ENCODE results near the gene RAB33A.

The RAB33A gene
- total RNA-seq = 2.1 to 3.9 (median 3.0) reads per million in 4 donors

DNA sequence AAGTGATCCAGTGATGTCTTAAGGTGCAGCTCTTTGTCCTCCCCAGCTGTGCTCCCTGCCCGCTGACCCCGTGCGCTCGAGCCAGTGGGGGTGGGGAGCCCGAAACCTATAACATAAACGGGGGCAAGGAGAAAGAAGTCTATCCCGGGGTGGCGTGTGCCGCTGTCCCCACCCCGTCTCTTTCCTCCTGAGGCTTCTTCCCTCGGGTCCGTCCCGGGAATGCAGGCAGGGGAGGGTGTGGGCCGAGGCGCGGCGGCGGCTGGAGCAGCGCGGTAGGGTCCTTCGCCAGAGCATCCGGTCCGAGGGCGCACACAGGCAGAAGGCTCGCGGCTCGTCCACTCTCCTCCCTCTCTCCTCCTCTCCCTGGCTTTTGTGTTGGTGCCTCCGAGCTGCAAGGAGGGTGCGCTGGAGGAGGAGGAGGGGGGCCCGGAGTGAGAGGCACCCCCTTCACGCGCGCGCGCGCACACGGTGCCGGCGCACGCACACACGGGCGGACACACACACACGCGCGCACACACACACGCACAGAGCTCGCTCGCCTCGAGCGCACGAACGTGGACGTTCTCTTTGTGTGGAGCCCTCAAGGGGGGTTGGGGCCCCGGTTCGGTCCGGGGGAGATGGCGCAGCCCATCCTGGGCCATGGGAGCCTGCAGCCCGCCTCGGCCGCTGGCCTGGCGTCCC lies at the start of gene RAB33A:
RAB33A (plus strand) TSS at position 517 of the 681 bp plus-strand sequence; CDS start at position 618, 101 bp downstream.
- DNase-seq = peak in 4 of 5 donors; percentile 17 to 75 (median 32)

DNA sequence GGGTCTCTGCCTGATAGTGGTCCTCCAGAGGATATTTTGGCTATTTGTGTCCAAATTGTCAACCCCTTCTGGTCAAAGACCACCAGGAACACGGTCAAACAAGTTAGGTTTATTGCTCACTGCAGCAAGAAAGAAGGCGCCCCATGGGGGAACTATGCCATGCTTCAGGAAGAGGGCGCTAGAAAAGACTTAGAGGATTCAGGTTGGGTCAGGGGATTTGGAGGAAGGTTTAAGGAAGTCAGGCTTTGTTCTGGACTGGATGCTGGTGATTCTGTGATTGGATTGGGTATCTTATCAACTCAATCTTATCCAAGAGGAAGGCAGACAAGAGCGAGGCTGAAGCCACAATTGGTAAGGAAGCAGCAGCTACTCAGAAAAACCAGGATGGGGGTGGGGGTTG lies 47.2 kb upstream of the RAB33A start:
- DNase-seq = no peak

DNA sequence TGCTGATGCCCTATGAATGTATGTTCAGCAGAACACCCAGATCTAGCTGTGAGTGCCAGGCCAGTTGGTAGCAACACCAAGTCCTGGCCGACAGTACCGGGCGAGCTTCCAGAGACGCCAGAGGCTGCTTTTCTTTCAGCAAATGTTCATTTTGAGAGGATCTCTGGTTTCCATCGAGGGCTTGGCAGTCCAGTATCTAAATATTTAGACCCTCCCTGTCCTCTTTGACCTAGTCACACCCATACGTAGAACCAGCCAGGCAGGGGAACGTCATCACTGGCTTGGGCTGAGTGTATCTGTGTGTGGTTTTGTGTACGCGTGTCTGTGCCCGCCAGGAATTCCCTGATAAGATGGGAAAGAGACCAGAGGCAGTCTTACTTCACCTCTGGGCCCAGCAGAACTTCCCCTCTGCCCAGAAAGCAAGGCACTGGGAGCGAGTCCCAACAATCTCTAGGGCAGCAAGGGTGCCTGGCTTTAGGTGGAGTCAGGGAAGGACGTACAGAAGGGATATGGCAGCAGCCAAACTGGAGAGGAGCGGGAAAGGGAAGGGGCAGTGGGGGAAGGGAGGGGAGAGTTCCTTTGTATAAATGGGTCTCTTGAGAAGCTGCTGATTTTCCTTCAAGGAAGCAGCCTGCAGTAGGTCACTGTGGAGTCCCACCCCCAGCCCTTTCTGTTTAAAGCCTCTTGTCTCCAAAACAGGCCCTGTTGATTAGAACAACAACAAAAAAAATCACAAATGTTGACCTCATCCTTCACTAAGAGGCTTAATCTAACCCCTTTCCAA lies 46.5 kb upstream of the RAB33A start:
- DNase-seq = no peak

DNA sequence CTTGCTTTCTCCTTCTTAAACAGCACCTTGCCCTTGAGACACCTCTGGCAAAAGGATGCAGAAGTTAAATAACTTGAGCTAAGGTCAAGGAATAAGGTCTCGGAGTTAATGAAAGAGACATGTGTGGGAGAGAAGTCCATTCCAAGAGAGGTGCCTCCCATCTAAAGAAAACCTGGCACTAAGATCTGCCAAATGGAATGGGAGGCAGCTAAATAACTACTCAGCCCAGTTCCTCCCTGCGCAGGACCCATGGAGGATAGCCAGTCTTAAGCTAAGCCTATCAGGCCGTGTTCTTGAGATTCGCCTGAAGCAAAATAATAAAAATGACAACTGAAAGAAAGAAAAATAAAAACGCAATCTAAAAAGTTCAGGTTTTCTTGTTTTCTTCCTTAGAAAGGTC lies 40.8 kb upstream of the RAB33A start:
- DNase-seq = no peak

DNA sequence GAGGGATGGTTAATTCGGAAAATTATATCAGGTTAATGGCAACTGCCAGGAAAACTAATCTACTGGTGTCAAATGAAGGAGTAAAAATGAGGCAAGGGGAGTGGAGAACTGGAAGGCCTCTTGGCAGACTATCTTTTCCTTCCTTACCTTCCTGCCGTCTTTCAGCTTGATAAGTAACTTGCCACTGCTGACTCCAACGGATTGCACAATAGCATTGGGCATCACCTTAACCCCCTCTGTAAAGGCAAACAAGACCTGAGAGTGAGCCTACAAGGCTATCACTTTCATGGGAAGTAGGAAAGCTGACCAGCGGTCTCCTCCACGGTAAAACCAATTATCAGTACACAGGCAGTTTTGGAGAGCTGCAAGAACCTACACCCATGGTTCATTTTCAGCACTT lies 35.3 kb upstream of the RAB33A start:
- DNase-seq = no peak

DNA sequence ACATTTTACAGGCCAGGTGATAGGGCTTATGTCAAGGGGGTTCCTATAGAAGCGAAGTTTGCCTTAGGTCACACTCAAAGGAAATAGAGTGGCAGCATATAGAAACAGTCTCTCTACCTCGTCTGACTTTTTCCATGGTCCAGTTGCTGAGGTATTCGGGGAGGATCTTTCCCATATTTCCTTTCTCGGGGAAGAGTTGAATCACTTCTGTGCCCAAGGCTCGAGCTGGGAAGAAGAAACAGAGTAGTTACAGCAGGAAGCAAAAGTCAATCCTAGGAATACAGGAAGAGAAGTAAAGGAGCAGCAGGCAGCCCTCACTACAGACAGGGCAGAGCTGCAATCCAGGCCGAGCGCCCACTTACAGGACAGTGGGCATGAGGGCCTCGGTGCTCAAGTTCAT lies 34.8 kb upstream of the RAB33A start:
- no peak for DNase-seq

DNA sequence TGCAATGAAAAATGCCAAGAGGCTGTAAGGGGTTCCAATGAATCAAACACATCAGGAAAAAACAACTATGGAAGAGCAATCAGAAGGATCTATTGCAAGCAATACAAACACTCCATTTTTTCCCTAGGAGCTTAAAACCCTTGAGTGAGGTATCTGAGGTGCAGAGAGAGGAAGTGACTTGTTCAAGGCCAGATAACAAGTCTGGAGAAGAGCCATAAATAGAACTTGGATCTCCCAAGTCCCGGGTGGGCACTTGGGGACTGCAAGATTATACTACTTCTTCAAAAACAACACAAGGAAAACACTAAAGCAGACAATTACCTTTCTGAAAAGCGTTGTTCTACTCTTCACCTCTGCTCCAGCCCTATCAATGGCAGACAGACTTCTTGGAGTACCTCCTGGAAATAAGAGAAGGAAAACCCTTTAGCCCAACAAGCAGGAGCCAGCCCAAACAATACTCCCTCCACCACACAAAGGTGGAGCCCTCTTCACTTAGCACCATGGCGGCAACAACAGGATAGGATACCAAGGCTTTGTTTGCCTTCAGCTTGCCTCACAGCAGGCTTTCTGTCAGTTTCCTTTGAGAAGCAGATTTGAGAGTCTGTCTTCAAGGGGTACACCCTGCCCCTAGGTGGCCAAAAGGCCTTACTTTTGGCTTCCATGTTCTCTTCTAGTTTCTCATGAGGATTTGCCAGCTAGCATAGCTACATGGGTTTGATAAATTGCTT lies 32.1 kb upstream of the RAB33A start:
- no peak for DNase-seq

DNA sequence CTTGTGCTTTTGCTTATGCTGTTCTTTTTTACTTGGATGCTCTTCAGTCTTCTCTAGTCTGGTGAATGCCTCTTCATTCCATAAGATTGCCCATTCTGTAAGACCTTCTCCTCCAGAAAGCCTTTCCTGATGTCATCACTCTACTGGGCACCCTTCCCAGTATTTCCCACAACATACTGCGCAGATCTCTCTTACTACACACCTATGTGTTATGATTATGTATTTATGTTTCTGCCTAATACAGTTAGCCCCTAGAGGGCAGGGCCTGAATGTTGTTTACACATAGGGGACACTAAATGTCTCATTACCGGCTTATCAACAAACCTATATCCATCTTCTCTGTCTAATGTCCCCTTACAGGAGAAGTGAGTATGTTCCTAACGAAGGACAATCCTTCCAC lies 27.3 kb upstream of the RAB33A start:
- no peak for DNase-seq

DNA sequence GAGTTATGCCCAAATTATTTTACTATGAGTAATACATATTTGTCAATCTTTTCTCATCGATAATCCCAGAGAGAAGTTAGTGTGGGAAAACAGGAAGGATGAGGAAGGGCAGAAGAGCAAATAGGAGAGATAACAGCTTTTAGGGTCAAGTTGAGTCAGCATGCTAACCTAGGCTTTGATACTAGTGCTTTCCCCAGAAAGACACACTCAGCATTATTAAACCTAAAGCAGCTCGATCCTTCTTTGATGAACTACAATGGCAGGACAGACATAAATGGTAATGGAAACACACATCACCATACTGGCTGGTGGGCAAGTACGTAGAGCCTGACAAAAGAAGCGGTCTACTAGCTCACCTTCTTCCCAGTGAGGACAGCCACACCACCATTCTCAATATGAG lies 26.6 kb upstream of the RAB33A start:
- DNase-seq = no peak

DNA sequence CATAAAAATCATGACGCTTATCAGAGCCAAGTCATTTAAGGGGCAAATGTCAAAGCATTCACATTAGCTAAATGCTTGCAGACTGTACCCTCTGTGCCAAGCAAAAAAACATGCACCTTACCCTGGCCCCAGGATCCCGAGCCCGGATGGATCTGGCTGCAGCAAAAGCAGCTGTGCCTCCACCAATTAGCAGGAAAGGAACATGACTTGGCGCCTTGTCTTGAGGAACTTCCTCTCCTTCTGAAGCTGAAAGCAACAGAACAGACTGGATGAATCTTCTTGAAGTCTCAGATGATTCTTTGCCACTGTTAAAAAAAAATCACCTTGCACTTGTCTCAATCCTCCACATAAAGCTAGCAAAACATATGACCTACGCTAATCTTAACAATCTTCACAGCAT lies 24.1 kb upstream of the RAB33A start:
- no peak for DNase-seq

DNA sequence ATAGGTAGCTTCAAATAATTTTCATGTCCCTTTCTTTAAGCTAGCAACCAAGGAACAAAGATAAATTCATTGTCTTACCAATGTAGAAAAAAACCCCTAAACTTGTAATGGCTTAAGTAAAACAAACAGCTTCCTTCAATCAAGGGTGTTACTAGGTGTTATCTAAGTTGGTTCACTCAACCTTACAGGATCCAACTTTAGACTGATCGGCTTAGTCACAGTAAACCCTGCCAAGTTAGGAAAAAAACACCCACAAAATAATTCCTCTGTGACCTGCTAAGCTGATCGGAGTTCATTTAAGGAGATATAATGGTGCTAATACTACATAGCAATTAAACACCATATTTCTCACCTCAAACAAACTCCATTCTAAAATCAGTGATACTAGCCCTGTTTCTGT lies 16.2 kb upstream of the RAB33A start:
- no peak for DNase-seq

DNA sequence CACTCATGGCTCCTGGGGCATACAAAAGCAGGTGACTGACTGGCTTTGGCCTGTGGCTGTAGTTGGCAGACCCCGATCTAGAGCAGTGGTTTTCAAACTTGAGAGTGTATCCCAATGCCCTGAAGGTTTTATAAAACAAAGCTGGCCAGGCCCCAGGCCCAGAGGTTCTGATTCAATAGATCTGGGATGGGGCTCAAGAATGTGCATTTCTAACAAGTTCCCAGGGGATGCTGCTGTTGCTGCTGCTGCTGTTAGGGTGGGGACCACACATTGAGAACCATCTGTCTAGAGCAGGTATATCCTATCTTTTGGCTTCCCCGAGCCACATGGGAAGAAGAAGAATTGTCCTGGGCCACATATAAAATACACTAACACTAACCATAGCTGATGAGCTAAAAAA lies 13.5 kb upstream of the RAB33A start:
- DNase-seq = no peak

DNA sequence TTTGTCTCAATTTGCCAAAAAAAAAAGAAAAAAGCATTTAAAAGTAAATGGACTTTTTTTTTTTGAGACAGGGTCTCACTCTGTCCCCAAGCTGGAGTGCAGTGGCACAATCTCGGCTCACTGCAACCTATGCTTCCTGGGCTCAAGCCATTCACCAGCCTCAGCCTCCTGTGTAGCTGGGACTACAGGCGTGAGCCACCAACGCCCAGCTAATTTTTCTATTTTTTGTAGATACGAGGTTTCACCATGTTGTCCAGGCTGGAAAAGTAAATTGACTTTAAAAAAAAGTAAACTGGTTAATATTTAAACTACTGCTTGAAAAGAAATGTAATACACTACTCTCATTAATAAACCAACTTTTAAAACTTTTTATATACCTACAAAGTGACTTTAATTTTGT lies 12.0 kb upstream of the RAB33A start:
- no peak for DNase-seq

DNA sequence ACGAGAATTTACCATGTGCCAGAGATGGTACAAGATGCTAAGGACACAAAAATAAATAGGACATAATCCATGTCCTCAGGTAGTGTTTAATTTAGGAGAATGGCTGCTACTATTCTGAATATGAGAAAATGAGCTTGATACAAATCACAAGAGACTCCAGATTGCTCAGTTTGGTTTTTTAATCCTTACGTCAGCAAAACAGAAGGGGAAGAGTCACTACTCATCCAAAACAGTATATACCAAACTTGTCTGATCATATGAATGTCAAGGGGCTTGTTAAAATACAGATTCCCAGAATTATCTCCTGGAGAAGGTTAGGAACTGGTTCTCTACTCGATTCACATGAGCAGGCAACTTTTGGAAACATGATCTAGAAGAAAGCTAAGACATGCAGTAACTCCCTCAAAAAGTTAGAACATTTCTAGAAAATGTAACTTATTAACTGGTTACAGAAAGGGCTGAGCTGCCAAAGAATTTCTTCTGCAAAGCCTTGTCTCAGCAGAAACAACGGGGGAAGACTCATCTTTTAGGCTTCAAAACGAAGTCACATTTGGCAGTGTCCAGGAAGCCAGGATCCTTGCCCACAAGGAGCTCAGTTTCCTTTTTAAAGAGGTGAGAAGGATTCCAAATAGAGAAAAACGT lies 9.5 kb upstream of the RAB33A start:
- DNase-seq = no peak

DNA sequence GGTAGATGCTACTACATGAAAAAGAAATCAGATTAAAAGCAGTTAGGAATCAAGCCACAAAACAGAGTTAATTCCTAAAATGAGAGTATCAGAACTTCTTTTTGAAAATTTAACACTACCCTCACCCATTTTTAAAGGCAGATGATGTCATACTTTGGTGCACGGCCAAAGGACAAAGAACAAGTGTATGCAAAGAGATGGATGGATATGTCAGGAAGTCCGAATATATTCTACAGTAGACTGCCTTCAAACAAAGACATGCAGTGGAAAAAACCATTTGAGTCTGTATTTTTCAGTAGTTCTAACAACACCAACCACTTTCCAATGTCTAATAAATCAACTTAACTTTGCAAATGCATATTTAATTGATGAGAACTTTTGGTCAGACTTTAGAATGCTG lies 8.4 kb upstream of the RAB33A start:
- DNase-seq = no peak

DNA sequence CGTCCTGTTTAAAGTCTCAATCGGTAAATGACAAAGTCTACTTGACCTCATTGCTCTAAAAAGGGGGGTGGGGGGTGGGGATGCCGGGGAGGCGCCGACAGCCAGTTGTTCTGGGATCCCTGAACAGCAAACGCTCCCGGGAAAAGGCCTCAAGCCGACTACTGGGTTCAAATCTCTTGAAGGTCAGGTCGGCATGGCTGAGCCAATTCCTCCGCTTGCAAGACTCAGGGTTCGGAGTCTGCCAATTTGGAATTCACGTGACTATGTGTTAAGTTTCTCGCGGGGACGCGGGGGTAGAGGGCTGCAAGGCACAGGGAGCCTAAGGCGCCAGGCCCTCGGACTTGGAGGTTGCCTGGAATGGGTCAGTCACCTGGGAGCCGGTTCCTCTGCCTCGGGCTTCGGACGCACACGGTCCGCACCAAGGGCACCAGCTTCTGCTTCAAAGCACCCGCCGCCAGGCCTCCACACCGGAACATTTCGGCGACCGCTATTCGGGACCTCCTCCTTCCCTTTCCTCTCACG lies 6.5 kb upstream of the RAB33A start:
- no peak for DNase-seq

DNA sequence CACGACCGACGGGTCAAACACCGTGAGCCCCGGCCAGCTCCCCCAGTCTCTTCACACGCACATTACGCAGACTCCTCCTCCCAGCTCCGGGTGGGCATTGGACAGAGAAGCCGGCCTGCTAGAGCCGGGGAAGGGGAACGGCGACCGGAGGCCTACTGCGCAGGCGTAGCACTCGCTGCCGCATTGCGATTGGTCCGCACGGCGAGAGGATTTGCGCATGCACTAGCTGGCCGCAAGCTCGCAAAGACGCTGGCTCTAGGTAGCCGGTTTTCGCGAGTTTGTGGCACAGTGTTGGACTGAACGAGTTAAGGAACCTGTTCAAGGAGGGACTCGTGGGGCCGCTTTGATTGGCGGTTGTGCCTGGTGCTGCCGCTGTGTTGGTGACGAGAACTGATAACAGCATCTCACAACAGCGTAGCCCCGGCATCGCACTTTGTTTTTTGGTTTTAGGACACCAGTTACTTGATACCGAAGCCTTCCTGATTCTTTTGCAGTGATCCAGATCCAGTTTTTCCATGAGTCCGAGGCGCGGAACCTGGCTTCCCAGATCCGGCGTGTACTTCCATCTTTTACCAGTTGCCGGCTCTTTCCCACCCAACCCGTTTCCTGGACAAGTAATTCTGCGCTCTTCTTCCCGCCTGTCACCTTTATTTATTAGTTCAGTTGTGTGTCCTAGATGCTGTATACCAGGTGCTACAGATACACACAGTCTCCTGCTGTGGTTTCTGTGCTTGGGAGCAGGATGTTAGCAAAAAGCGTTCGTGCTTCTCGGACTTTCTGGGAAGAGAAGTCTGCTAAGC lies 5.9 kb upstream of the RAB33A start, which contains the start of gene AIFM1:
AIFM1 (minus strand) TSS at position 139 of the 800 bp plus-strand sequence. CDS start 185 bp downstream, outside the sequence.
- peak; percentile 75 to 94 (median 80) for DNase-seq

DNA sequence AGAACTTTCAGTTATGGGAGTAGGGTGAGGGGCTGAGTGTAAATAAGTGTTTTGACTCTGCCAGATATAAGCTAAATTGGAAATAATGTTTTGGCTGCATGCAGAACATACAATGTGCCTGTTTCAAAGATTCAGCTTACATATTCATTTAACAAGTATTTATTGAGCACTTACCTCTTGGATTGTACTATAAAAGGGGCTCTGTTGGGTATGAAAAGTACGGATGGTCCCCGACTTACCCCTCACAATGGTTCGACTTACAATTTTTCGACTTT lies 5.3 kb upstream of the RAB33A start:
- DNase-seq = no peak

DNA sequence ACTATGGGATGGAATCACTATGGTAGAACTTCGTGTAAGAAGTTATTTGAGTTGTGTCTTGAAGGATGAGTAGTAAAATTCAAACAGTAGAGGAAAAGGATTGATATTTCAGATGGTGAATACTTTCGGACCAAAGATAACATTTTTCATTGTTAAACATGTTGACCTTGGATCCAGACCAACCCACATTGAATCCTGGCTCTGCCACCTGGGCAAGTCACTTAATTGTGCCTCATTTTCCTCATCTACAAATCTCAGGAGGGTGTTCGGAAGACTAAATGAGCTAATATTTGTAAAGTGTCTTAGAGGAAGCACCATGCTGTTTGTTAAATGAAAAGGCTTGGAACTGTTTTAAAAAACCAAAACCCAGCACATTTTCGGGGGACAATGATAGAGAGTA lies 4.7 kb upstream of the RAB33A start:
- DNase-seq = no peak

DNA sequence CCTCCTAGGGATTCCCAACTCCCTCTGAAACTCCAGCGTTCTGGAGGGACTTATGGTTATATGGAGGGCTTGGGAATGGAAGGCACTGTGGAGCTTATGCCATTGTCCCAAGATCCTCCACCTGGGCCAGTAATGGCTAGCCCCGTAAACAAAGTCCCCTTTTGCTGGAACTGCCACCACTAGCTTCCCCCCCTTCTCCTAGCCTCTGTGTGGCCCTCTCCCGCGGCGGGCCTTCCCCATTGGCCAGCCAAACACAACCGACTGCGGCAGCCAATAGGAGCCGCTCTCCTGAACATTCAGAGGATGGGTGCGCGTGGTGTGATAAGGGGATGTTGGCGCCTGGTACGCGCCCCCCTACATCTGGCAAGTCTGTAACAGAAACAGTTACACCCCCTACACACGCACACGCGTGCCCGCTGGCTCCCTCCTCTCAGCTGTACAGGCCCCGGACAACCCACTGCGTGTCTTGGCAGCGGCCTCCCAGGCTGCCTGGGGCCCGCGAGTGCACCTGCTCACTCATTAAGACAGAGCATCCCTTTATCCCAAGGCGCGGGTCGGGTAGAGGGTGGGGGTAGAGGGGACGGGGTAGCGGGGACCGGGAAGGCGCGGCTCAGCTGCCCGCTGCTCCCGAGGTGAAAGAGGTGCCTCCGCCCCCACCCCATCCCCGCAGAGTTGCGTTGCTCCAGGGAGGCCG lies 863 bp upstream of the RAB33A start:
- DNase-seq = peak; percentile 24 to 82 (median 54)

DNA sequence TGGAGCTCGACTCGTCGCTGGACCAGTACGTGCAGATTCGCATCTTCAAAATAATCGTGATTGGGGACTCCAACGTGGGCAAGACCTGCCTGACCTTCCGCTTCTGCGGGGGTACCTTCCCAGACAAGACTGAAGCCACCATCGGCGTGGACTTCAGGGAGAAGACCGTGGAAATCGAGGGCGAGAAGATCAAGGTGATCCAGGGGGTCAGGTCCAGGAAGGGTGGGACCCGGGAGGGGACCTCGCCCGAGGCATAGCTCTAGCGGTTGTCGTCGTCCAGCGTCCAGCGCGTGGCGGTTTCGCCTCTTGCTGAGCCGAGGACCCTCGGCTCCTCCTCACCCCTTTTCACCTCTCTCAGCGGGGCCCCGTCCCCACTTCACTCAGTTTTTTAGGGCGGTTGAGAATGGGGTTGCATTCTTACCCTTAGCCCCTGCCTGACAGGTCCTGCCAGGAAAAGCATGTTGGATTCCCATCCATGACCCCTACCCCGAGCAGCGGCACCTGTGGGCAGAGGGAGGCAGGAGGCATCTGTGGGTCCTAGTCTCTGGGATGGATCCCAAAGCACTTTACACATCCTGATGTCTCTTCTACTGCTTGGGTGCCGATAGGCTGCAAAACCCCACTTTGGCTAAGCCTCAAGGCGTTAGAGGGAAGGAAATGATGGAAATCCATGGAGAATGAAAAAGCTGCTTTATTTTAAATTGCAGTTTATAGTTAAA lies 524 bp downstream of the RAB33A start:
- peak in 1 of 5 donors; percentile 17 for DNase-seq
